ENCODE measurements around the gene HLA-DPA1.

HLA-DPA1 gene

DNA sequence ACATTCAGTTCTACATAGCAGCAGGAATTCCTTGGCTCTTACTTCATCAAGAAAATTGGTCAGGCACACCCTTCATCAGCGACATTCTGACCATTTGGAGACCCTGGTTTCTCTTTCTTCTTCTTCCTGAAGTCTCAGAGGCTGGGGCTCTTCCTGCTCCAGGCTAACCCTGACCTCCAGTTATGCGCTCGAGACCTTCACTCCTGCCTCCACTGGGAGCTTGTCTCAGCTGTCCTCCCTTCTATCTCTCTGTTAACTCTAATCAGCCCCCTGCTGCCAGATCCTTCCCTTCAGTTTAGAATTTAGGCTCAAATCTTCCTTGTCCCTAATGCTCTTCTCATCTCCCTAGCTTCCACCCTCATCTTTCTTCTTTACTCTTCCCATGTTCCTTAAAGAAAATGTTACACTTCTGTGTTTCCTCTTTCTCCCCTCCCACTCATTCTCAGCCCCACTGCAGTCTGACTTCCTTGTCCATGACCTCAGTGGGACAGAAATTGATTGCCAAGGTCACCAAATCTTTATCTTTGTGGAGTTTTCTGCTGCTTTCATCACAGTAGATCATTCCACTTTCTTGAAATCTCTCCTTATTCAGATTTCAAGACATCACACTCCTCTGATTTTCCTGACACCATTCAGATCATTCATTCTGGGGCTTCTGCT, 55.6 kb downstream of the HLA-DPA1 start:
- no peak for DNase-seq (ENCODE audit: low spot score)

DNA sequence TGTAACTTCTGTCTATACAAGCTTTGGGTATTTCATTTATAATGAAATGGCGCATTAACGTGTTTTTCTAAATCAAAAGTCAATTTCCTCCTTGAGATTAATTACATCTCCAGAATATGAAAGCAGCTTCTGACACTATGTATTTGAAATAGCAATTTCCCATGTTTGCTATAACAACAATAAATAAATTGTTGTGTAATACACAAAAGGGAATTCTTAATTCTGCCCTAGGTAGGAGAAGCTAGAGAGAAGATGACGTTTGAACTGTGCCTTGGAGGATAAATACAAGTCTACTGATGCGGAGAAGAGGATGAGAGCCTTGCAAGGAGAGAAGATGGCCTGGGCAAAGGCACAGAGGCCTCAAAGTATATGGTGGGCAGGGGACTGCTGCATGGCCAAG, 56.4 kb downstream of the HLA-DPA1 start:
- no peak for DNase-seq (ENCODE audit: low spot score)

- no peak for DNase-seq (ENCODE audit: low spot score)
These were observed 57.7 kb downstream of the HLA-DPA1 start for GRCh38 chr6:33015798-33016197.

DNA sequence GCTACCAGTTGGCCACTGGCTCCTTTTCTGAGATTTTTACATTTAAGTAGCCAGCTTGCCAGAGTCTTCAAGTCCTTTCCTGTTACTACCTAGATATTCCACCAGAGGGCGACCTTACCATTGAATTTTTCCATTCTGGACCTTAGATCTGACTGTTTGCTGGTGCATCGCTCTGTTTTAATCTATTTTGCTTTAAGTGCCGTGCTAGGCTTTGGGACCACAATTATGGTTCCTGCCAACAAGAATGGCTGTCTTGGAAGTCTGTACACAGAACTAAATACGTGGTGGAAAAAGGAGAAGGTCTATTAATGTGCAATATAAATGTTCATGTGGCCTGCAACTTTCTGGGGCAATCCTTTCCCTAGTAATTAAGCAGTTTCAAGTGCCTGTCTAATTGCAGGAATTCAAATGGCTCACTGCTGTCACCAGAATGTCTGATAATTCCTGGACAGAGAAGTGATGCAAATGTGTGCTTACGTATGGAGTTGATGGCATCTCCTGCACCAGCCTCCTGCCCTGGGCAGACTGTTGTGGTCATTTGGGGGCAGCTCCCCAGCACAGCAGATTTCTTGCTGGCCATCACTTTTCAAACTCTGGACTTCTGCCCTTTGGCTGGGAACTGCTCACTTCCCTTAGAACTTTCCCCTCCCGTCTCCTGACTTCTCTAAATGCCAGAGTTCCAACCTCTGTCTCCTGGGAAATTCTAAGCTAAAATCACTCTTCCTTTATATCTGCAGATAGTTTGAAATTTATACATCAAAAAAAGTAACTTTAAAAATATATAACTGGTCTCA, 58.4 kb downstream of the HLA-DPA1 start:
- DNase-seq (ENCODE audit: low spot score) = peak; percentile 64

Data from germinal center (tissue), 1 donor.